Raji (cell line): ENCODE measurements around the gene AMBN.

ENCODE experiments used
- POLR2A ChIP-seq: IDR thresholded peaks from 2 replicates; pipeline ENCODE4 v1.6.1; 2011; ENCODE audit warnings: low read depth, low read length, control low read depth; ENCODE audit not compliant: insufficient read depth

The AMBN gene, protein sequence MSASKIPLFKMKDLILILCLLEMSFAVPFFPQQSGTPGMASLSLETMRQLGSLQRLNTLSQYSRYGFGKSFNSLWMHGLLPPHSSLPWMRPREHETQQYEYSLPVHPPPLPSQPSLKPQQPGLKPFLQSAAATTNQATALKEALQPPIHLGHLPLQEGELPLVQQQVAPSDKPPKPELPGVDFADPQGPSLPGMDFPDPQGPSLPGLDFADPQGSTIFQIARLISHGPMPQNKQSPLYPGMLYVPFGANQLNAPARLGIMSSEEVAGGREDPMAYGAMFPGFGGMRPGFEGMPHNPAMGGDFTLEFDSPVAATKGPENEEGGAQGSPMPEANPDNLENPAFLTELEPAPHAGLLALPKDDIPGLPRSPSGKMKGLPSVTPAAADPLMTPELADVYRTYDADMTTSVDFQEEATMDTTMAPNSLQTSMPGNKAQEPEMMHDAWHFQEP

DNA sequence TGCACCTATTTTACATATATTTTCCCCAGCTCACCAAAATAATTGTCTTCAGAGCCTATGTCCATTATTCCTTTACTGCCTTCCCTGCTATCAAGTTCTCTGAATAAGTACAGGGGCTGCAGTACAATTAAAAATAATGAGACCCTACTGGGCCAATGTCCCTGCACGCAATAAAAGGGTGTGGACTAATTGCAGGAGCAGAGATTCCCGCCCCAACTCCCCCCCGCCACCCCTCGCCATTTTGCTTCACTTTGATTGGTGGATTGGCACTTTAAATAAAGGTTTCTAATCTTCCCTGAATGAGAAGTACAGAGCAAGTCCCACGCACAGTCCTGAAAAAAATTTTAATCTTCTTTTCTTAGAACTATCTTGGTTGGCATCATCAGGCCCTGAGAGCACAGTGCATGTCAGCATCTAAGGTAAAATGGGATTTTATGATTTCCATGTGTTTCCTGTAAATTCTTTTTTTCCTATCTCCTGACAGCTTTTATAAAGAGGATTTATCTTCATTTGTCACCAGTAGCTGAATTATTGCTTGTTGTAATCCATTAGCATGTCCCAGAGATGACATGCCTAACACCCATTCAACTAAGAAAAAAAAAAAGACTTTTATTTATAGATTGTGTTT lies at the start of gene AMBN:
TSS of gene AMBN (plus strand) at position 302 of the 628 bp plus-strand sequence. CDS start at position 405, 103 bp downstream.
- TF ChIP-seq POLR2A = no peak

DNA sequence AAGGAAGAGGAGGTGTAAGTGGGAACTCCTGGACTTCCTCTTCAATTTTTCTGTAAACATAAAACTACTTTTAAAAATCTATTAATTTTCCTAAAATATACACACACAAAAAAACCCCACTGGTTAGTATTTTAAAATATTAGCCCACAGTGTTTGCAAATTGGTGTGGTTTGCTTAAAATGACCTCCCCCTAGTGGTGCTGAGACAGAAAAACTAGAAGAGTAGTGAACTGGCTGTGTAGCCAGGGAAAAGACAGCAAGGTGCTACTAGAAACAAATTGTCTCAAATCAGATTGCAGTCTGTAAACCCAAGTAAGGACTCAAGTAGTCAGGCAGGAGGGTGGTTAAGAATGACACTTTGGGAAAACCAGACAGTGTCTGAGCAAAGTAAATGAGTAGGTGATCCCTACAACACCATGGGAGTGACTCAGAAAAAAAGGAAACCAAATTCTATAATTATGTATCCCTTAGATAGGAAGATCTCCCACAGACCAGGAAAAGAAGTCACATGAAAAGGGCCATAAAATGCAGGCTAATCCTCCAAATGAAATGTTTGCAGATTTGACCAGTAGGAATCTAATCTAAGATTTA lies 47.7 kb upstream of the AMBN start:
- TF ChIP-seq POLR2A = no peak

DNA sequence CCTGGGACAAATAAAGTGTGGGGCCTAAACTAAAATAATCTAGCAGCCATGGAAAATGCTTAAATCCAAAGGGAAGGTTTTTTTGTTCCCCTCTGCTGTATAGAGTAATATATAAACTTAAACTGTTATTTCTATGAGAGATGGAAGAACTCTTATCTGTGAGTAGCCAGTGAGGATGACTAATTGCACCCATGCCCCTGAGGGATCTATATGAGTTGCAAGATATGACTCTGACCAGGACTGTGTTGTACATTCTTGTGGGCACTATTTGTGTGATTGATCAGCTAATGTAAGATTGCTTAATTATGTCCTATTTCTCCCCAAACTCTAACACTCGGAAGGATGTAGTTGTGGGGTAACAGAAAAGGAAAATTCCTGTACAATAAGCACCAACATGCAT lies 35.2 kb upstream of the AMBN start:
- no peak for TF ChIP-seq POLR2A

DNA sequence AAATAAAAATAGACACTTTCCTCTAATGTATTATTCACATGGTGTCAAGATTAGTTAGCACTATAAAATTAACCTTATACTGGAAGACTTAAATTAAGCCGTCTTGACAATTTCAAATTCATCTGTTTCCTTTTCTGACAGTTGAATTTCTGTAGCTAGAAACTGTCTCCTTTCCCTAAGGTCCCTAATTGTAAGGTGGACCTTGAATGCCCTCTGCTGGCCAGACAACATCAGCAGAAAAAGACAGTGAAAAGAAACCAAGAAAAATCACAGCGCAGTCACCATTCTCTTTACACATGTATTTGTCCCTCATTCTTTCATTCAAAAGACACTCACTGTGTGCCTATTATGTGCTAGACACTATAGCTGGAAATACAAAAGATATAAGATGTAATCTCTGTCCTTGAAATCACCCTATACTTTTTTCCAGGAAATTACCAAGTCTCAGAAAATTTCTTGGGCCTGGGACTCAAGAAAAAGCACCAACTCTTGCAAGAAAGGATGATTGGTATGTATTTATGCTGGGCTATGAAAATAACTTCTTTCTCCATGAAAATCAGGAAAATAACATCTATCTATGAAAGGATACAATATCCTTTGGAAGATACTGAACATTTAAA lies 32.7 kb upstream of the AMBN start:
- no peak for TF ChIP-seq POLR2A

DNA sequence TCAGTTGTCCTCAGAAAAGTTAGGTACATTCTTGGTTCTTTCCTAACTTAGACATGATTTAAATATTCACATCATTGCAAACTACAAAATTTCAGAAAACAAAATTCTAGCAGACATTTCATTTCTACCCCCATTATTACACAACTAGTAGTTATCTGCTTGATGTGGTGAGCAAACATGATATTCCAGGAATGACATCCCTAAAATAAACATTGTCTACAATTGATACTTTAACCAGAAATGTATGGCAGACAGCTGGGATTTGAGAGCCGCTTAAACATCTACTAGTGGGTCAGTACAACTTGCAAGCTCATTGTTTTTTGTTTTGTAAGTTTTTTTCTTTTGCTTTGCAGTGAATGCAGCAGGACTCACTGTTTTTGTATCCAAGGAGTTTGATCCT lies 32.1 kb upstream of the AMBN start:
- no peak for TF ChIP-seq POLR2A

DNA sequence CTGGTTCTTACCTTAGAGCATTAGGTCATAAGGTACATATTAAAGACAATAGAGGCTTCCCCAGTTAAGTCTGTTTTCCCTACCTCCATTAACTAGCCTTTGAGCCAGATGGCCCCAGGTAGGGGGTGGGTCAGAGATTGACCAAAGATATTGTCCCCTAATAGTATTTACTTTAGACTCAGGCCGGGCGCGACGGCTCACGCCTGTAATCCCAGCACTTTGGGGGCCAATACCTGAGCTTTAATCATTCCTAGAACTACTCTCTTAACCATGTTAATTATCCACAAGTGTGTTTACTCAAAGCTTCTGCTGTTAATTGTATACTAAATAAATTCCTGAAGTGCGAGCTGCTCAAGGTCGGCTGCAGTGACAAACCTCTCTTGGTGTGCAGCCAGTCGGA lies 28.0 kb upstream of the AMBN start:
- TF ChIP-seq POLR2A = no peak

DNA sequence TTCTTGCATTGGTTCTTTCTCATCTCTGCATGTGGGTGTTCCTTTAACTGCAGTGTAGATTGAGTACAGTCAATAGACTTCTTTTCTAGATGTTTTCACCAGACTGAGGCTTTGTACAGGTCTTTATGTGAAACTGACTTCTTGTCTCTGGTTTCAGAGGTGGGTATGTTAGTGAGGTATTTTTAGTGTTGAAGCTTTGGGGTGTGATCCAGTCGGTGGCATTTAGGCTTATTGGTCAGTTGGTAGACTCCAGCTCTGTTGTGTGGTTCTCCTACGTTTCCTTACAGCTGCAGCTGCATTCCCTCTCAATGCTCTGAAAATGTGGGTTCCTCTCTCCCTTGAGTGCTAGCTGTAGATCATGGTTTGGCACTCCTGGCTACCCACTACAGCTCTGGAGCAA lies 21.3 kb upstream of the AMBN start:
- TF ChIP-seq POLR2A = no peak

DNA sequence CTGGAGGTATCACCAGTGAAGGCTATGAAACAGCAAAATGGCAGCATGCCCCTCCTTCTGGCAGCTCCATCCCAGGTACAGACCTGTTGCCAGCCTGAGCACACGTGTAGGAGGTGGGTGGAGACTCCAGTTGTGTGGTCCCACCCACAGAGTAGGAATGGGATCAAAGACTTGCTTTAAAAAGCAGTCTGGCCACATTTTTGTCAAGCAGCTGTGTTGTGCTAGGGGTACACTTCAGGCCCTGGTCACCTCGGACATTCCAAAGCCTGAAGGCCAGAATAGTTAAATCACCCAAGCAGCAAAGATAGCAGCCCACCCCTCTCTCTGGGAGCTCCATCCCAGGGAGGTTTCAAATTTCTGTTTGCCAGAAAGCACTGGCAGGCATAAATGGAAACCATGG lies 20.3 kb upstream of the AMBN start:
- no peak for TF ChIP-seq POLR2A

DNA sequence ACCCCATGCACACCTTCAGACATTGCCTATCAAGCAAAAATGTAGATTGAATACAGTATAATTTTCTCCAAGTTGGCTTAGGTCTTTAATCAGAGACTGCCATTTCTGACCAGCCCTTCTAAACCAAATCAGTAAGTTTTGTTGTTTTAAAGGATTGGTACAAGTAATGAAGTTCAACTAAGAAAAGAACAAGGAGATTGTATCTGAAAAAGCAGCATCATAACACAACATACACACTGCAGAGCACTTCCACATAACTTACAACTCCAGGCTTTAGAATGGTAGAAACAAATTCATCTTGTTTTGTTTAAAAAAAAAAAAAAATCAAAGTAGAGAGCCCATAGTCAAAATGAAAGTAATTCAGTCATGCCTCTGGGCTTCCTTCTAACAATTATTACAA lies 16.1 kb upstream of the AMBN start:
- no peak for TF ChIP-seq POLR2A

DNA sequence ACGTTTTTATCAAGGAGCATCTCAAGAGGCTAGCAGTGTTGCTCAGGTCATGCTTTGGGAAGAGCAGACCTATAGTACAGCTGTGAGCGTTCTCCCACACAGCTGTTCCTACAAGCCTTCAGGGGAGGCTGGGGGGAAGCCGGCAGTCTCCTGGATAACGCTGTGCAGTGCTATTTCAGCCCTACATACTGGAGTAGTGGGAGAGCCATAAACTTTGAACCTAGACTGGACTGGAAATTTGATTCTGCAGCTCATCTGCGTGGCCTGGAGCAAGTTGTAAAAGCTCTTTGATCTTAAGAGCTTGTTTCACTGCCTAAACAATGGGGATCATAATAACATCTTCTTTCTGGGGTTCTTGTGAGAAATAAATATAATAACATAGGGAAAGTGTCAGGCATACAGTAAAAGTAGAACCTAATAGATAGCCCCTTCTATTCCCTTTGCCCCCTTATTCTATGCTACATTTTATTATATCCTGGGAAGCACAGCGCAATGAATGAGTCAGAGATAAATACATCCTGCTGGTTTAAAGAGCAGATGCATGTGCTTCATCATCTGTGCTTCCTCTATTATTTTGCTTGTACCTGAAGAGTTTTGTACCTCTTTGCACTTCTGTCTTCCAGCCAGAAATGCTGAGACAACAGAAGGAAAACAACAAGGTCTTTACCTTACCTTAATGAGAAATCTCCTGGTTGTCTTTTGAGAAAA lies 14.7 kb upstream of the AMBN start:
- no peak for TF ChIP-seq POLR2A

DNA sequence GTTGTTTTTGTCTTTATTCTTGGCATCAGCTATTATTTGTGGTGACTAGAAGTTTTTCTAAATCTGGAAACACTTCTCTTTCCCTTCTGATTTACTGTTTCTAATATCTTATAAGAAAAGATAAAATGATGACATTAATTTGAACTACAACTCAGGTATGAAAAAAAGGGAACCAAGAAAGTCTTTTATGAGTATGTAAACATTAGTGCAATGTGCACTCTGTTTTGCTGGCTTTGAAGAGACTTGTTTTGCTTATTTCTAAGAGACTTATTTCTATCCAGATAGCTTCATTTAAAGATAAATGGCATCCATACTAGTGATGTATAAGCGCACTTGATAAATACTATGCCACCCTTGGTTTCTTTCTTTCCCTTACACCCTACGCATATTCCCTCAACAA lies 10.1 kb upstream of the AMBN start:
- TF ChIP-seq POLR2A = no peak

DNA sequence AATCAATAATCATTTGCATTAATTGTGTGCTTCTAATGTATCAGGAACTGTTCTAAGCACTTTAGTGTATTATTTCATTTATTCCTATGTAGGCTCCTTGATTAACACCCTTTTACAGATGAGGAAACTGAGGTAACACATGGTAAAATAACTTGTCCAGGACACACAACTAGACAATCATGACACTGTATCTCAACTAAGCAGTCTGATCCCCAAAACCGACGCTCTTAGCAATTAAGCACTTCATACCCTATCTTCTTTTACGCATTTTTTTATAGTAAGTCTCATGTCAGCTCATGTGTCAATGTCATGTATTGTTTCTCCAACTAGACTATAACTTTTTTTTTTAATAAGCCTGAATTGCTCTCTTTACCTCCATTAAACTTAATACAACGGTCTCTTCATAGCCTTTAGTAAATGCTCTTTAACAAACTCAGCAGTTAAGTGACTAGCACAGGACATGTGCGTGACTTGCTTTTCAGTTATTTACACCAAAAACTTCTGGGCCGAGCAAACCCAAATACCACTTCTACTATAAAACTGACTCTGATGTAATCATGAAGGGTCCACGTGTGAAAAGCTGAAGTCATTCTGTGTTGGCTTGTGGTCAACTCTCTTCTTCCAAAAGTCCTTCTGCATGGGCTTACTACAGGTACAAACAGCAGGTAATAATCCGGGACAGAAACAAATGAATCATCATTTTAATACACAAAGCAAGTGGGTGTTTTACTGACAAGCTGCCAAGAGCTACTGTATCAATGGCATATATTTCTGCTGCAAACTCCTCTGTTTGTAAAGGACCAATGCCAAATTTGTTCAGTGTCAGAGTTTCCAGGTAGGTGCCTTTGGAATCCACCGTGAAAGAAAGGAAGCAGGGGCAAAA lies 7.9 kb upstream of the AMBN start:
- no peak for TF ChIP-seq POLR2A

DNA sequence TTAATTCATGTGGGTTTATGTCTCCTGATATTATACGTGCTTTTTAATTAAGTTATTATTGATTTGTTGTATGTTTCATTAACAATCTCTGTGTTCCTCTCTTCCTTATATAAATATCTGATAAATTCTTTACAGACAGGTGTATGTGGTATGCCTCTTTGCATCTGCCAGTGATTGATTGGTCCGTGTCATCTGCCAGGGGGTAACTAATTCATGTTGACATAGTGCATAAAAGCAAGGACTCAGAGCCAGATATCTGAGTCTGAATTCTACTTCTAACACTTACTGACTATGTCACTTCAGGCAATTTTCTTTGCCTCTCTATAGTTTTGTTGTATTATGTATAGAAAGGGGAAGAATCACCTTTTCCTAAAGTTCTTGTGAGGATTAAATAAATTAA lies 5.2 kb upstream of the AMBN start:
- TF ChIP-seq POLR2A = no peak

DNA sequence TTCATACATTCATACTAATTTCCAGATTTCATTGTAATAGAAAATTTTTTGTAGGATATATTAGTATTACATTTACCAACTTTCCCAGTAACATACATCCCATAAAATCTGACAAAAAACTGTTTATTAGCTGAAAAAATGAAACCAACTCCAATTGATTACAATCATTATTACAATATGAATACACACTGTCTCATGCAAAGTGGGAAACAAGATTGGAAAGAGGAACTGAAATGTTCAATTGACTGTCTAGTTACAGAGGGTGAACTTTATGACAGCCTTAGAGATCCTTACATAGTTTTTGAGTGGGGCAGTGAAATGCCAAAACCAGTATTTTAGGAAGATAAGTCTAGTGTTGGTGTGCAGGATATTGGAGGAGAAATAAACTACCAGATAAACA lies 2.3 kb upstream of the AMBN start:
- TF ChIP-seq POLR2A = no peak

DNA sequence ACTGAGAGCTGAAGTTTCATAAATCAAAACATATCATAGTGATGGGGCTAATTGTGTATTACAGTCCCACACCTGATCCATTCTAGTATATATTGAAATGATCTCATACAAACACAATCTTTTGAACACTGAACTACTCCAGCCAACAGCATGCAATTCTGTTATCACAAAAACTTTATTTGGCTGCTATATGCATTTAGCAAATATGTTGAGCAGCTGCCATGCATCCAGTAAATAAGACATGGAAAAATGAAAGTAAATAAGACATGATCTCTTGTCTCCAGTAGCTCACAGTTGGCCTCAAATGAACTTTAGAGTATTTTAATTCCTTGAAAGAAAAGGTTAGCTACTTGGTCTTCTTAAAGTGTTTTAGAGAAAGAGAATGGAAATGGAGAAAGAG lies 2.1 kb downstream of the AMBN start:
- TF ChIP-seq POLR2A = no peak

DNA sequence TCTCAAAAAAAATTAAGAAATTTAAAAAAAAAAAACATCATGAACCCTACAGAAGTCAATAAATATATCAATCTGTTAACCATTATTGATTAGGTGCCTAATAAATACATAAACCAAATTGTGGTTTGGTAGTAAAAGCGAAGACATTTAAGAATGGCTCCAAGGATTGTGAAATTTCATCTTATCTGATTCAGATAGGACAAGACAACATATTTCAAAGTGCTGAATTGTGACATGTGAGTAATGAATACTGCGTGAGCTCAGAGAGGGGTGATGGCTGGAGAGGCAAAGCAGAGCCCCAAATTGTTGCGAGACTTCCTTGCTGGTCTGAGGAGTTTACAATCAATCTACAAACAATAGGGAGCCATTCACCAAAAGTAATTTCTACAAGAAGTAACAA lies 8.2 kb downstream of the AMBN start:
- TF ChIP-seq POLR2A = no peak
